ENCODE data around the gene UPF1.

GRCh38 chr19:18895038-18895823, 63.5 kb downstream of the UPF1 start:
- TF ChIP-seq CTCF (conservative IDR thresholded peaks at IDR 0.05) (peak; percentile 59), ZFX (IDR thresholded peaks at IDR 0.05) (0 out of 2 replicates have a peak, but pooled peaks have one; percentile 14)
